GM19455 (cell line): ENCODE measurements around the gene NOS1AP.
"Not testable (repeated sequence)": the region's sequence is repeated elsewhere in the genome, so short reads cannot be mapped to it uniquely, and the experiment has no call there.

Experiments
- ATAC-seq: cut with Tn5 transposase; IDR thresholded peaks from one replicate; pipeline ENCODE4 v1.9.1; 2021; ENCODE audit not compliant: unreplicated experiment

The NOS1AP gene

DNA sequence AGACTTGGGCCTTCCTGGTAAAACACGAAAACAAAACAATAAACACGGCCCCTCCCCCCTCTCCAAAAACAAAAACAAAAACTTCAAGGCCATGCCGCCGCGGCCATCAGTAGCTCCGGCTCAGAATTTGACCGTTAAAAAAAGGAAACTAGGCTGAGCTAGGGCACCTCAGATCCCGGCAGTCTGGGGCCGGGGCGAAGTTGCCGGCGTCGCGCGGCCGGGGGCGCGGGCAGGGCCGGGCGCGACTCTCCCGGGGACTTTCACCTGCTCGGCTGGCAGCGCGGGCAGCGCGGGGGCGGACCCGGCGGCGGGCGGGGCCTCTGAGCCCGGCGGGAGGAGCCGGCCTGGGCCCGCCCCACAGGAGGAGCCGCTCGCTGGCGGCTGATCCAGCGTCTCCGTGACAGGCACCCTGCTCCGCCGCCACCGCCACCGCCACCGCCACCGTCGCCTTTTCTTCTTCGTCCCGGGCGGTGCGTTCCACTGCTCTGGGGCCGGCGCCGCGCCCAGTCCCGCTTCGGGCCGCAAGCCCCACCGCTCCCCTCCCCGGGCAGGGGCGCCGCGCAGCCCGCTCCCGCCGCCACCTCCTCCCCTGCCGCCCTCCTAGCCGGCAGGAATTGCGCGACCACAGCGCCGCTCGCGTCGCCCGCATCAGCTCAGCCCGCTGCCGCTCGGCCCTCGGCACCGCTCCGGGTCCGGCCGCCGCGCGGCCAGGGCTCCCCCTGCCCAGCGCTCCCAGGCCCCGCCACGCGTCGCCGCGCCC, at the start of gene NOS1AP:
TSS of gene NOS1AP (plus strand) at position 358 of the 760 bp plus-strand sequence. CDS start 487 bp downstream, outside the sequence.
- ATAC-seq, result peak; percentile 99

- no peak for ATAC-seq
These were observed 49.3 kb upstream of the NOS1AP start for GRCh38 chr1:162020150-162020549.

GRCh38 chr1:162021124-162021523, 48.4 kb upstream of the NOS1AP start:
- ATAC-seq, result no peak

- ATAC-seq, result no peak
These were observed 46.9 kb upstream of the NOS1AP start for GRCh38 chr1:162022626-162023025.

DNA sequence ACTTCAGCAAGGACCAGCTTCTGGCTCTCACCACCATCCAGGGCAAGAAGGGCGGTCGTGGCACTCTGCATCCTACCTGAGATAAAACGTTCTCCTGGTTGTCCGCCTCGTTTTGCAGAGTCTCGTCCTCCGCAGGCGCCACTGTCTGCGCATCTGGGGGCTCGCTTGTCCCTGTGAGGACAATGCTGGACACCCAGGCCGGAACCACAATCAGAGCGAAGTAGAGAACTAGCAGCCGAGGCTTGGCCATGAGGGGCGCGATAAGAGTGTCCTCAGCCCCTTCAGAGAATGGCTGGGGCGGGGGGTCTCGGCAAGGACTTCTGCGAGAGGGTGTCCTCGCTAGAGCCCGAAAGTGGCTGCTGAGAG, 46.3 kb upstream of the NOS1AP start:
- no peak for ATAC-seq

DNA sequence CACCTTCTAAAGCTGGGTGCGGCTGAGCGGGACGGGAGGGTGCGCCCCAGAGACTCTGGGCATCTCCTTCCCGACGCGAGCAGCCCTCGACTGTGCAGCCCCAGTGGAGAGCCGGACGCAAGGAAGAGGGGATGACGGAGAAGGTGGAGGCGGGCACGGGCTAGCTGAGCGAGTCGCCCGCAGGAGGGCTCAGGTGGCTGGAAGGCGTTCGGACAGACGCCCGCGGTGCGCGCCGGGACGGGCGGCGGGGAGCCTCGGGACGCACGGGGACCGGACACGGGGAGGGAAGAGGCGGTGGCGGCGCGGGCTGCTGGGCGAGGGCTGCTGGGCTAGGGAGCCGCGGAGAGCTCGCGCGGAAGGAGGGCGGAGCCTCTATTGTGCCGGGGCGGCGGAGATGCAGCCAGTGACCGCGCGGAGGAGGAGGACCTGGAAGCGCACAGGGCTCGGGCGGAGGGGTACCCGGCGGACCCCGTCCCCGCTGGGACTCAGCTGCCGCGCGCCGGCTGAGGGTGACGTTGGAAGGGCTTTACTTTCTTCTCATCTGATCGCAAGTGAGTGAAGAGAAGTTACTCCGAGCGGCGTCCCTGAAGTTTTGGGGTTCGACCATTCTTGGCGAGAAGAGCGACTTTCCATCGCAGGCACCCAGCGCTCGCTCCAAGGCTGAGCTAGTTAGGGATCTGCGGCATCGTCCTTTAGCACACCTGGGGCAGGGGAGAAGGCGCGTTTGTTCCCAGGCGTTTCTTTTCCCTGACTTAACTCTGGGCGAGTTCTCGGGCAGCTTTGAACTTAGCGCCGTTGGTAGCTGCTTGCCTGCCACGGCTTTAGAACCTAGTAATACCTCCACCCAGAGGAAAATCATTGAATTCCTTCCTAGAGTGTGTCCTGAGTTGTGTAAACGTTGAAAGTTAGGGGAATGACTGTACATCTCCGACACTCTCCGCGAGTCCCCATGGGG, 45.7 kb upstream of the NOS1AP start, which contains the start of gene OLFML2B:
TSS of gene OLFML2B (minus strand) at position 323 of the 955 bp plus-strand sequence. CDS start 439 bp downstream, outside the sequence.
- peak; percentile 81 for ATAC-seq

DNA sequence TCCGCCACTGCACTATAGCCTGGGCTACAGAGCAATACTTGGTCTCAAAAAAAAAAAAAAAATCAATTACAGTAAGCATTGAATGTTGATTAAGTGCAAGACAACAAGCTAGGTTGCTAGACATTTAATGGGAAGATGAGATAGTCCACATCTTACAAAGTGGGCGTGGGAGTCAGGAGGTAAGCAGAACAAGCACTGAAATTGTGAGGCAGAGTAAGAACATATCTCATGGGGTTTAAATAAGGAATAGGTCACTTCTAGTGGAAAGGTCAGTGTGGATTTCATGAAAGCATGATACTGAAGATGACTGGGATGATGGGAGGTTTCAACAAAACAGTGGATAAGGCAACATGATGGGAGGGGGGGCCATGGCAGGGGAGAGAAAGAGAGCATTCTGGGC, 44.0 kb upstream of the NOS1AP start:
- ATAC-seq, result no peak

- no peak for ATAC-seq
These were observed 42.6 kb upstream of the NOS1AP start for GRCh38 chr1:162026881-162027280.

DNA sequence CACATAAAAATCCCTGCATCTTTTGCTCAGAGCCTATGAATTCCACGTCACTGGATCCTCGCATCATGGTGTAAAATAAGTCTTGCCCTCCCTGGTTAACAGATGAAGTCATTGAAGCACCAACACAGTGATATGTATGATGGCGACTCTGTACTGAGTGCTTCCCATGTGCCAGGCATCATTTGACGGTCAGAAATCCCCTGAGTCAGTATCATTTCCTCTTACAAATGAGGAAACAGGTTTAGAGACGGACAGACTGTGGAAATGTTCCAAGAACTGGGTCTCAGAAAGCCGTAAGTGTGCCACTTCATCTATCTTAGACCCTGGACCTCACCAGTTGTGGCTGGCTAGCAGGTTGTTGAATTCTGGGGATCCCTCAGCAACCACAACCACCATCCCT, 40.8 kb upstream of the NOS1AP start:
- ATAC-seq, result no peak

- no peak for ATAC-seq
These were observed 40.3 kb upstream of the NOS1AP start for GRCh38 chr1:162029157-162029556.

DNA sequence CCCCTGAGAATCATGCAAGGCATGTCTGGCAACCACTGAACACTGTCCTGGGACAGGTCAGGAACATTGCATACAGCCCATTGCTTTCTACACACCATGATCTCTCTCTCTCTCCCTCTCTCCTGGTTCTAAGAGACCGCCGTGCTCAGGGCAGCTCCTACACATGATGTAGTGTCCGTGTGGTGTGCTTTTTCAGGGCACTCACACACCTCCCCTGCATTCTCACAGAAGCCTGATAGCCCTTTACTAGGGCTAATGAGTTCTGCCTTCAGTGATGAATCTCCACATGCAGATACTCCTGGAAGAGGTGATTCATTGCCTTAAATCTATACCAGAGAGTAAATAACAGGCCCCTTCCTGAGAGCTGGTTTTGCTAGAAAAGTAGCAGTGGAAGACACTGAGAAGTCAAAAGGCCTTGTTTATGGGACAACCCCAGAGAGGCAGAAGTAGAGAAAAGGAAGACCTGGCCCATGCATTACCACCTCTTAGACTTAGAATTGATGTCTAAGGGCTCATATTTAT, 38.7 kb upstream of the NOS1AP start:
- no peak for ATAC-seq

- ATAC-seq, result no peak
These were observed 36.1 kb upstream of the NOS1AP start for GRCh38 chr1:162033428-162033827.

GRCh38 chr1:162035241-162035640, 34.2 kb upstream of the NOS1AP start:
- no peak for ATAC-seq

- ATAC-seq, result no peak
These were observed 33.3 kb upstream of the NOS1AP start for GRCh38 chr1:162036163-162036562.

DNA sequence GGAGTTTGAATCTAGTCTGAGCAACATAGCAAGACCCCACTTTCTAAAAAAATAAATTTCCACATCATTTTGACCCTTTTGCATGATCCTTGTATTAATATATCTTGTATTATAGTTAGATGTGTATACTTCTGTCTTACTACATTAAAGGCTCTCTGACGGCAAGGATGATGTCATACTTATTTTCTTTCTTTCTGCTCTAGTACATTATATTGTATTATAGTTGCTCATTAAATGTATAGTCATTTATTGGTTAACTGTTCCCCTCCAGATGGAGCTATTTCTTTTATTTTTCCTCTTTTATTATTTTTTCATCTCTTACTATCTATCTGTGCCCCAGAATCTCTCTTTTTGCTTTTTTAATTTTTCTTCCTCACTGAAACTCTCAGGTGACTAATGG, 30.9 kb upstream of the NOS1AP start:
- ATAC-seq, result no peak

- no peak for ATAC-seq
These were observed 29.5 kb upstream of the NOS1AP start for GRCh38 chr1:162040001-162040400.

GRCh38 chr1:162040657-162041056, 28.8 kb upstream of the NOS1AP start:
- ATAC-seq, result no peak

- no peak for ATAC-seq
These were observed 27.1 kb upstream of the NOS1AP start for GRCh38 chr1:162042361-162042760.

DNA sequence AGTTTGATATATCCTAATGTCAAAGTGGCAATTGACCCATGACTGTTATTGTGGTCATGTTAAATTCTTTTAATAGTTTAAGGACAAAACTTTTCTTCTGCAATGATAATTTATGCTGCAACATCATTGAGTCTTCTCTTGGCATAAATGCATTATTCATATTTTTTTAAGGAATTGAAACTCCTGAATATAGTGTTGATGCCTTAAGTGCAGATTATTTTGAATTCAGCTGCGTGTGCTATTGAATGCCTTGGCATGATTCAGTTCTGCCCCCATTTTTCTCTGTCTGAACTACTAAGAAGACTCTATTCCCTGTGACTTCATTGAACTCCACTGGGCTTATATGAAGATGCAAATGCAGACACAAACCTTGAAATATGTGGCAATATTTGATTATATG, 22.6 kb upstream of the NOS1AP start:
- no peak for ATAC-seq

- not testable (repeated sequence) for ATAC-seq
These were observed 15.5 kb upstream of the NOS1AP start for GRCh38 chr1:162053949-162054348.

GRCh38 chr1:162055062-162055461, 14.4 kb upstream of the NOS1AP start:
- ATAC-seq, result no peak

GRCh38 chr1:162056043-162056442, 13.4 kb upstream of the NOS1AP start:
- no peak for ATAC-seq
